Colonic mucosa (tissue), 4 donors: Measurements from ENCODE around the gene ANOS1. TPM values are rescaled to one million over a fixed set of nuclear protein-coding genes. Genes with fewer than 3 reads are reported as not detected.

ENCODE experiments used
- DNase-seq: peaks from one replicate; pipeline ENCODE4 v3.0.0-alpha.2; 2020
- H3K27ac ChIP-seq: fragments of 200-600 bp; one replicate; pipeline ENCODE4 v1.8.0; 2021
- H3K27me3 ChIP-seq: fragments of 200-600 bp; one replicate; pipeline ENCODE4 v1.8.0; 2021
- H3K36me3 ChIP-seq: fragments of 200-600 bp; one replicate; pipeline ENCODE4 v1.8.0; 2021
- H3K4me1 ChIP-seq: fragments of 200-600 bp; one replicate; pipeline ENCODE4 v1.8.0; 2021; ENCODE audit warnings: mild to moderate bottlenecking
- H3K4me3 ChIP-seq: fragments of 200-600 bp; one replicate; pipeline ENCODE4 v1.8.0; 2021
- H3K9ac ChIP-seq, 2 donors: one replicate each; pipeline ENCODE4 v1.7.0; 2013; ENCODE audit warnings: control low read depth in 2 of 2, low read depth in 2 of 2, low read length in 2 of 2
- H3K9me3 ChIP-seq: fragments of 200-600 bp; one replicate; pipeline ENCODE4 v1.8.0; 2021
- intact Hi-C: fragments of 100-400 bp; cut with DNase I; formaldehyde crosslinking; loops from one replicate; pipeline ENCODE4 v1.14.1; 2022
- total RNA-seq, 2 donors: library from RNA; stranded (reverse); fragmentation: NEBNext Ultra II Directional in 1 of 2; extraction: Animal tissue kit (Norgen Biotek cat#: 25700) in 1 of 2; gene quantifications; one replicate each; pipeline ENCODE4 v1.2.1, GENCODE V29; 2021
- TF ChIP-seq, protein P1 (sequence below): fragments of 200-600 bp; IDR thresholded peaks from one replicate; pipeline ENCODE4 v1.8.0; 2022; ENCODE audit warnings: antibody characterized with exemption, mild to moderate bottlenecking
- donor health status: healthy.
- donor health status: DM: no; HTN: no; CAD: no.
- donor health status: DM: no; HTN: no; CAD: no.

ANOS1 gene
- total RNA-seq, 2 donors from 2014 or later = 0.24 to 0.52 TPM

- Histone ChIP-seq H3K36me3 (no peaks in the 10 kb centered on the region), H3K9ac (no peak overlapping the region), H3K4me1 (no peaks in the 10 kb centered on the region), H3K4me3 (no peak overlapping the region), H3K27me3 (no peaks in the 10 kb centered on the region), H3K27ac (no peak overlapping the region), H3K9me3 (no peaks in the 10 kb centered on the region)
- no peak for DNase-seq
- TF ChIP-seq, protein P1, sequence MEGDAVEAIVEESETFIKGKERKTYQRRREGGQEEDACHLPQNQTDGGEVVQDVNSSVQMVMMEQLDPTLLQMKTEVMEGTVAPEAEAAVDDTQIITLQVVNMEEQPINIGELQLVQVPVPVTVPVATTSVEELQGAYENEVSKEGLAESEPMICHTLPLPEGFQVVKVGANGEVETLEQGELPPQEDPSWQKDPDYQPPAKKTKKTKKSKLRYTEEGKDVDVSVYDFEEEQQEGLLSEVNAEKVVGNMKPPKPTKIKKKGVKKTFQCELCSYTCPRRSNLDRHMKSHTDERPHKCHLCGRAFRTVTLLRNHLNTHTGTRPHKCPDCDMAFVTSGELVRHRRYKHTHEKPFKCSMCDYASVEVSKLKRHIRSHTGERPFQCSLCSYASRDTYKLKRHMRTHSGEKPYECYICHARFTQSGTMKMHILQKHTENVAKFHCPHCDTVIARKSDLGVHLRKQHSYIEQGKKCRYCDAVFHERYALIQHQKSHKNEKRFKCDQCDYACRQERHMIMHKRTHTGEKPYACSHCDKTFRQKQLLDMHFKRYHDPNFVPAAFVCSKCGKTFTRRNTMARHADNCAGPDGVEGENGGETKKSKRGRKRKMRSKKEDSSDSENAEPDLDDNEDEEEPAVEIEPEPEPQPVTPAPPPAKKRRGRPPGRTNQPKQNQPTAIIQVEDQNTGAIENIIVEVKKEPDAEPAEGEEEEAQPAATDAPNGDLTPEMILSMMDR = no peak
- intact Hi-C loops = no loop called here
Observed at GRCh38 chrX:8672176-8672575, 59.8 kb downstream of the ANOS1 start.

GRCh38 chrX:8668813-8669212, 63.1 kb downstream of the ANOS1 start:
- intact Hi-C loops = no loop called here

GRCh38 chrX:8663325-8663724, 68.6 kb downstream of the ANOS1 start:
- no peak for DNase-seq
- intact Hi-C loops = no loop called here
- H3K9ac ChIP-seq = no peak overlapping the region
- no peaks in the 10 kb centered on the region for H3K4me1 ChIP-seq
- no peaks in the 10 kb centered on the region for H3K9me3 ChIP-seq
- no peaks in the 10 kb centered on the region for H3K36me3 ChIP-seq
- no peak overlapping the region for H3K4me3 ChIP-seq
- TF ChIP-seq, protein P1 = no peak
- H3K27me3 ChIP-seq = no peaks in the 10 kb centered on the region
- no peak overlapping the region for H3K27ac ChIP-seq

More at GRCh38 chrX:8668813-8669212, 63.1 kb downstream of the ANOS1 start:
- no peak for DNase-seq
- Histone ChIP-seq H3K9ac (no peak overlapping the region), H3K36me3 (no peaks in the 10 kb centered on the region), H3K4me1 (no peaks in the 10 kb centered on the region), H3K4me3 (no peak overlapping the region), H3K9me3 (no peaks in the 10 kb centered on the region), H3K27me3 (no peaks in the 10 kb centered on the region), H3K27ac (no peak overlapping the region)
- TF ChIP-seq, protein P1 = no peak

DNA sequence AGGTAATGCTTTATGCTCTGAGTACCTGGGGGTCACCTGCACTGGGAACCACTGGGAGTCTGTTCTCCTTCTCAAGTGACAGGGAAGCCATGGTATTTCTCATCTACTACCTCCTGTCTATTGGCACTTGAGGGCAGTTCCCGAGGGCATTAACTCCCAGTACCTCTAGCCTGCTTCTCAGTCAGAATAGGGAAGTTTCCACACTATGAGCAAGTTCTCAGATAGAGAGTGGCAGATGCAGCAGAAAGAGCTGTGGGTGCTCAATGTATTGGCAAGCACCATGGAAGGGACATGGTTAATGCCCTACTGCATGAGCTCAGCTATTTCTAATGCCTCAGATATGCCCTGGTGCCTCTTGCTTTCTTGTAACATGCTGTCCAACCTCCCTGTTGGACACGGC, 74.1 kb downstream of the ANOS1 start:
- no peak for DNase-seq
- H3K9ac ChIP-seq = no peak overlapping the region
- no peak overlapping the region for H3K27ac ChIP-seq
- no peaks in the 10 kb centered on the region for H3K27me3 ChIP-seq
- no peaks in the 10 kb centered on the region for H3K4me1 ChIP-seq
- no peaks in the 10 kb centered on the region for H3K9me3 ChIP-seq
- TF ChIP-seq, protein P1 = no peak
- H3K4me3 ChIP-seq = no peak overlapping the region
- intact Hi-C loops = no loop called here
- H3K36me3 ChIP-seq = no peaks in the 10 kb centered on the region

DNA sequence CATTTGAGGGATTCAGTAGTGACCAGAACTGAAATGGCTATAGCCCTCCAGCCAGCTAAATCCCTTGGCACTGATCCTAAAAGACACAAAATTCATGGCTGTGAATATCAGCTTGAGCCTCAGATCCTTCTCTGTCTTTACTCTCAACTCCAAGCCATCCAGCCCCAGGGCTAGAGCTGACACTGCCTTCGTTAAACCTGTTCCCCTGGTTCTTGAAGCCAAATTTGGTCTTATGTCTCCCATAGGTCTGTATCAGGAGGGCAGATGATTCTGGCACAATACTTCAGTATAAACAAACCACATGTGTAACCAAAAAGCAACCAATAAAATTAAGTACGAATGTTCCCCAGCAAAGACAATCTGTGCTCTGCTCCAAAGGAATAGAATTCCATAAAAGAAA, 78.0 kb downstream of the ANOS1 start:
- Histone ChIP-seq H3K9ac (no peak overlapping the region), H3K9me3 (no peaks in the 10 kb centered on the region), H3K27me3 (no peaks in the 10 kb centered on the region), H3K4me1 (no peaks in the 10 kb centered on the region), H3K36me3 (no peaks in the 10 kb centered on the region), H3K27ac (no peak overlapping the region), H3K4me3 (no peak overlapping the region)
- intact Hi-C loops = no loop called here
- TF ChIP-seq, protein P1 = no peak
- DNase-seq = no peak

- H3K9me3 ChIP-seq = no peaks in the 10 kb centered on the region
- H3K27ac ChIP-seq = no peak overlapping the region
- TF ChIP-seq, protein P1 = no peak
- no peak overlapping the region for H3K9ac ChIP-seq
- H3K4me3 ChIP-seq = no peak overlapping the region
- H3K27me3 ChIP-seq = no peaks in the 10 kb centered on the region
- DNase-seq = no peak
- no peaks in the 10 kb centered on the region for H3K36me3 ChIP-seq
- H3K4me1 ChIP-seq = no peaks in the 10 kb centered on the region
- intact Hi-C loops = no loop called here
Observed at GRCh38 chrX:8649969-8650368, 82.0 kb downstream of the ANOS1 start.
